ENCODE data around the gene CCDC63.
"Not testable (repeated sequence)": the region's sequence is repeated elsewhere in the genome, so short reads cannot be mapped to it uniquely, and the experiment has no call there.

The CCDC63 gene

DNA sequence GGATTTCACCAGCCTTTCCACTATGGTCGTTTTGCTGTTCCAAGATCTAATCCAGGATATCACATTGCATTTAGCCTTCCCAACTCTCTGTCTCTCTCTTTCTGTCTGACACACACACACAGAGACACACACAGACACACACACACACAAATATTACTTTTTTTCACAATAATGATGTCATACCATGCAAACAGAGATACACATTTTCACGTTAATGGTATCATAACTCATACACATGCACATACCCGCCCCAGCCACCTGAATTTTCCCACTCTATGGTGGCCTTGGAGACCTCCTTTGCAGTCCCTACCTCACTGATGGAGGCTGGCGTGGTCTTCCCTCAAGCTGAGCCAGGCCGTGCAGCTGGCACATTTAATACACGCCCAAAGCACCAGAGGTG is 80.8 kb downstream of the CCDC63 start:
- DNase-seq = no peak

DNA sequence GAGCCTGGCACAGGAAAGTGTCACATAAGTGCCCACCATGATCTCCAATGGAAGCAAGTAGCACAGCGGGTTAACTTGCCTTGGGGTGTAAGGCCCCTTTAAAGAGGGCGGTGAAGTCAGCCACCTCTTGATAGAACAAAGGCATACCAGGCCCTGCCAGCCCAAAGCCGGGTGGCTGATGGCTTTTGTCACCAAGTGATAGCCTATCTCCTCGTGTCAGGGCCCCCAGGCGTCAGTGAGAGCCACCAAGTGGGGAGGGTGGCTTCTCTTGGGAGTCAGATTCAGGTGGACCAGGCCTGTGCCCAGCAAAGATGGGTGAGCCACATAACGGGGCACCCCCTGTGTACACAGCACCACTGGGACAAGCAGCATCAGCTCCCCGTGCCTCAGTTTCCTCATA is 81.9 kb downstream of the CCDC63 start:
- no peak for DNase-seq

- no peak for DNase-seq
These were observed 83.0 kb downstream of the CCDC63 start for GRCh38 chr12:110929818-110930217.

- no peak for DNase-seq
These were observed 83.8 kb downstream of the CCDC63 start for GRCh38 chr12:110930348-110931314.

GRCh38 chr12:110931315-110931728 is 84.5 kb downstream of the CCDC63 start:
- DNase-seq = no peak

DNA sequence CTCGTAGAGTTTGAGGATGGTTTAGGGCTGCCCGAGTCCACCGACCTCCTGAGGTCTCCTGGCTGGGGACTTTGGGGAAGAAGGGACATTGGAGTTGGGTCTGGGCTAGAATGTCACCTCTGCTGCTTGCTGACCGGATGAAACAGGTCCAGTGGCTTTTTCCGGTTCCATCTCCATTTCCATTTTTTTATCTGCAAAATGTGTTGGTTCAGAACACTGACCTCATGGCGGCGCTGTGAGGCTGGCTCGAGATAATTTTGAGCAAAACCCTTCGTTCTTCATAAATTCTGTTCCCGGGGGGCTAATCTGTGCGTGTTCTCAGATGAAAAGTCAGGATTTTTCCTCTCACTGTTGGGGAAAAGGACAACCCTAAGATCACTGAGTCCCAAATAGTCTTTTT is 85.3 kb downstream of the CCDC63 start:
- no peak for DNase-seq

- DNase-seq = no peak
These were observed 86.7 kb downstream of the CCDC63 start for GRCh38 chr12:110933326-110933974.

DNA sequence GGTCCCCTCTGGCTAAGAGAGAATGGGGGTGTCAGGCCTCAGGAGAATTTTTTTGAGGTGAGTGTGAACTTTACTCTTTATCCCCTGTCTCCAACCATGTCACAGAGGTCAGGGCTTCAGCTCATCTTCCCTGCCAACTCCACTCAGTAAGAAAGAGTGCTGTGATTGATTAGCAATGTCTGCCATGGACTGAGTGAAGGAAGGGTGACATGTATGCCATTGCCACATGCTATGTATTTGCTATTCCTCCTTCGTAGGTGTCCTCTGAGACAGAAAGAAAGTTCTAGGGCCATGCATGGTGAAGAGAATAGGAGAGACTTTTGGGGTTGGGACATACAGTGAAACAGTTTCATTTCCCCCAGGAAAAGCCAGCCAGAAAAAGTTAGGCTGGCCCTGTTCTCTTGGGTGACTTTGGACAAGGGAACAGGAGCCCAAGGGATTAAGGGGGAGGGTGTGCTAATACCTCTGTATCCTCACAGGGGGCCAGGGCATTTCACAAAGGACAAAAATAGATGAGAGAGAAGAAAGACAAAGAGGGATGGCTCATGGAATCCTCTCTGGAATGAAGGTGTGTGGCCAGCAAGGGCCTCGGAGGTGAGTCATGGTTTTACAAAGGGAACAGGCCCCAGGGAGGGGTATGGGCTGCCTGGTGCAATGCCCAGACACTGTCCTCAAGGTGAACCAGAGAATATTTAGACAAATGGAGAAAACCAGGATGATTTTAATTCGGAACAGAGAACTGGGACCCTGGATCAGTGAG is 87.5 kb downstream of the CCDC63 start:
- DNase-seq = no peak

- no peak for DNase-seq
These were observed 88.8 kb downstream of the CCDC63 start for GRCh38 chr12:110935588-110935987.

GRCh38 chr12:110936367-110937103 is 89.7 kb downstream of the CCDC63 start:
- no peak for DNase-seq

DNA sequence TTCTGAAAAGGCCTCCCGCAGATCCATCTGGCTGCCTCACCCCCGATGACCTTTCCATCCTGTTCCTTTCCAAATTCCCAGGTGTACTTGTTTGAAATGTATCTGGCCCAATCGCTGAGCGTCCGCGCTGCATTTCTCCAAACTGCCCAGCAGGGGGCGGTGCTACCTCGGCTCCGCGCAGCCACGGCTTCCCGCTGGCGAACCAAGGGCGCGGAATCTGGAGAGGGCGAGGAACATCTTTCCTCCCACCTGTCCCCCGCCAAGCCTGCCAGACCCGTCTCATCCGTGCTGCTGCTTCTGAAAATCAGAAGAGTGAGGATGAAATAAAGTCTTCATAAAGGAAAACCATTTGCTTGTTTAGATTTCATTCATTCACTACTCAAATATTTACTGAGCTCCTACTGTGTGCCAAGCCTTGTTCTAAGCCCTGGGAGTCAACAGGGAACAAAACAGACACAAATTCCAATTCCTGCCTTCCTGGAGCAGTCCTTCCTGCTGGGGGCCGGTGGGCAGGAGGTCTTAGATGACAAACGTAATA is 90.4 kb downstream of the CCDC63 start:
- peak; percentile 61 for DNase-seq

DNA sequence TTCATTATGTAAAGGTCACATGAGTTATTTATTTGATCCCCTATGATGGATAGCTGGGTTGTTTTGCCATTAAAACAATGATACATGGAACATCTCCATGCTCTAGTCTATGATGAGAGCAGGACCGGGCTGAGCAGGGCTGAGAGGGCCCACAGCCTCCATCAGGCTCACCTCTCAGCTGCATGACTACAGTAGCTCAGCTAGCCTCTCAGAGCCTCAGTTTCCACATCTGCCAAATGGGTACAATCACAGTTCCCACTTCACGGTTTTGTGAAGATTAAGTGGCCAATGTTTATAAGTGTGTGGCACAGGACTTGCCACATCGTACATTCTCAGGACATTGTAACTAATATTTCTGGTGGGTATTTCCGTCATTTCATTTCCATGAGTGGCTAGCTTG is 93.5 kb downstream of the CCDC63 start:
- DNase-seq = no peak

GRCh38 chr12:110940933-110941332 is 94.1 kb downstream of the CCDC63 start:
- DNase-seq = no peak

DNA sequence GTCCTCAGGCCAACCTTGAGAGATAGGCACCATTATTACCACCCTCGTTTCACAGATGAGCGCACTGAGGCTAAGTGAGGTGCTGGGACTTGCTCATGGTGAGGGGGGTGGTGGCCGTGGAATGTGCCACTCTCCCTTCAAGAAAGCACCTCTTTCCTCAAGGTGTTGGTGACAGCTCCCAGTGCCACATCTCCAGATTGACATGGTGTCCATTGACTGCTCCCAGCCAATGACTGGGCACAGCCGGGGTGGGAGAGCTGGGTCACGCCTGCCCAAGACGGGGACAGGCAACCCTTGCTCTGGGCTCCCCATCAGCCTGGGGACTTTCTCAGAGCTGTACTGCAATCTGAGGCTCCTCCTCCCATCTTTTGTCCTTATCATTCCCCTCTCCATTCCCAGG is 94.6 kb downstream of the CCDC63 start:
- no peak for DNase-seq

DNA sequence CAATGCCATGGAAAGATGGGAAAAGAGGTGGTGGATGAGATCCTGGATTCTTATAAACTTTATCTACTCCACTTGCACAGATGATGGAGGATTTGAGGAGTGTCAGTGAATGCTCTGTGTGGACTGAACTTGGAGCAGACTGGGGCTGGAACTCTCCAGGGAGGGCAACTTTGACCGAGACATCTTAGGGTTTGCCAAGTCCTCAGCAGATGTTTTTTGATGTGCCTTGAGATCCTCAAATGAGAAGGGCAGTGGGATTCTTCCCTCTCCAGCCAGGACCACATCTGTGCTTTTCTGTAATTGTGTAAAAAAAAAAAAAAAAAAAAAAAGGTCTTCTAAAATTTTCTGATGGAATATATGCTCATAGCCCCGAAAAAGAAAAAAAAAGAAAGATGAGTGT is 96.6 kb downstream of the CCDC63 start:
- DNase-seq = no peak

- no peak for DNase-seq
These were observed 101.3 kb downstream of the CCDC63 start for GRCh38 chr12:110948041-110948440.

GRCh38 chr12:110950466-110950865 is 103.7 kb downstream of the CCDC63 start:
- DNase-seq = not testable (repeated sequence)

- not testable (repeated sequence) for DNase-seq
These were observed 104.1 kb downstream of the CCDC63 start for GRCh38 chr12:110950867-110951266.

Data from CD4-positive, alpha-beta T cell treated with Interleukin-6 for 4 hours (primary cell).